Testis (tissue), 2 donors: ENCODE measurements around the gene CACNA1C.

Experiments
- POLR2A ChIP-seq: fragments of 450-650 bp; IDR thresholded peaks from one replicate; pipeline ENCODE4 v1.6.1; 2017; ENCODE audit warnings: antibody characterized with exemption, mild to moderate bottlenecking, moderate library complexity
- TF ChIP-seq, protein P1 (sequence below), 3 experiments: fragments of 450-650 bp in 2 of 3; fragments of 200-600 bp in 1 of 3; sonication (generic) in 1 of 3; IDR thresholded peaks; one replicate each; pipeline ENCODE4 v1.5.1; 2016 to 2019; ENCODE audit warnings: antibody characterized with exemption in 3 of 3, mild to moderate bottlenecking in 2 of 3, moderate library complexity in 1 of 3

DNA sequence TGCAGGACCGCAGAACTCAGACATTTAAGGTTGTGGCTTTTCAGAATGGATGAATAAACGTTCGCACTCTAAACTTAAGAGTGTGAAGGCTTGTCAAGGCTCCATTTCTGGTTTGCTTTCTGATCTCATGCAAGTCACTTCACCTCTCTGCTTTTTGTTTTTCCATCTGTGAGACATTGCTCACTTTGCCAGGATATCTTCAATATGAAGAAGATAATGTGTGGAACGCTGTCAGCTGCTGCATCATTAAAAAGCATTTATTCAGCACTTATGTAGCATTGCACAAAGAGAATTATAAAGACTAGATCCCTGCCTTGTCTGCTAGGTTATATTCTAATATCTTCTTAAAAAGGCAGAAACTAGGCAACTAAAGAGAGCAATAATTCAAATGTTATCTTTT is 172.2 kb downstream of the CACNA1C start:
- TF ChIP-seq POLR2A = no peak
- TF ChIP-seq, protein P1, sequence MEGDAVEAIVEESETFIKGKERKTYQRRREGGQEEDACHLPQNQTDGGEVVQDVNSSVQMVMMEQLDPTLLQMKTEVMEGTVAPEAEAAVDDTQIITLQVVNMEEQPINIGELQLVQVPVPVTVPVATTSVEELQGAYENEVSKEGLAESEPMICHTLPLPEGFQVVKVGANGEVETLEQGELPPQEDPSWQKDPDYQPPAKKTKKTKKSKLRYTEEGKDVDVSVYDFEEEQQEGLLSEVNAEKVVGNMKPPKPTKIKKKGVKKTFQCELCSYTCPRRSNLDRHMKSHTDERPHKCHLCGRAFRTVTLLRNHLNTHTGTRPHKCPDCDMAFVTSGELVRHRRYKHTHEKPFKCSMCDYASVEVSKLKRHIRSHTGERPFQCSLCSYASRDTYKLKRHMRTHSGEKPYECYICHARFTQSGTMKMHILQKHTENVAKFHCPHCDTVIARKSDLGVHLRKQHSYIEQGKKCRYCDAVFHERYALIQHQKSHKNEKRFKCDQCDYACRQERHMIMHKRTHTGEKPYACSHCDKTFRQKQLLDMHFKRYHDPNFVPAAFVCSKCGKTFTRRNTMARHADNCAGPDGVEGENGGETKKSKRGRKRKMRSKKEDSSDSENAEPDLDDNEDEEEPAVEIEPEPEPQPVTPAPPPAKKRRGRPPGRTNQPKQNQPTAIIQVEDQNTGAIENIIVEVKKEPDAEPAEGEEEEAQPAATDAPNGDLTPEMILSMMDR (IDR thresholded peaks at IDR 0.05) = no peak
